HG03095 (cell line): ENCODE results near the gene WFDC5.
"Not testable (repeated sequence)": the region's sequence is repeated elsewhere in the genome, so short reads cannot be mapped to it uniquely, and the experiment has no call there.

Experiments used
- ATAC-seq: cut with Tn5 transposase; IDR thresholded peaks from one replicate; pipeline ENCODE4 v1.9.1; 2021; ENCODE audit warnings: moderate library complexity; ENCODE audit not compliant: unreplicated experiment

Gene WFDC5

GRCh38 chr20:45090481-45090880, 24.5 kb downstream of the WFDC5 start:
- no peak for ATAC-seq

GRCh38 chr20:45088247-45088646, 26.7 kb downstream of the WFDC5 start:
- ATAC-seq, result no peak

GRCh38 chr20:45087814-45088213, 27.2 kb downstream of the WFDC5 start:
- ATAC-seq, result no peak

- no peak for ATAC-seq
These were observed 27.7 kb downstream of the WFDC5 start for GRCh38 chr20:45087097-45087790.

GRCh38 chr20:45085867-45086266, 29.1 kb downstream of the WFDC5 start:
- ATAC-seq, result no peak

- ATAC-seq, result no peak
These were observed 29.7 kb downstream of the WFDC5 start for GRCh38 chr20:45085289-45085688.

- no peak for ATAC-seq
These were observed 31.8 kb downstream of the WFDC5 start for GRCh38 chr20:45083127-45083526.

- ATAC-seq, result no peak
These were observed 32.5 kb downstream of the WFDC5 start for GRCh38 chr20:45082468-45082867.

- ATAC-seq, result no peak
These were observed 33.9 kb downstream of the WFDC5 start for GRCh38 chr20:45080867-45081624.

GRCh38 chr20:45077559-45077958, 37.4 kb downstream of the WFDC5 start:
- ATAC-seq, result no peak

- ATAC-seq, result no peak
These were observed 41.8 kb downstream of the WFDC5 start for GRCh38 chr20:45073221-45073620.

GRCh38 chr20:45072066-45072465, 42.9 kb downstream of the WFDC5 start:
- no peak for ATAC-seq

GRCh38 chr20:45070932-45071632, 43.9 kb downstream of the WFDC5 start:
- no peak for ATAC-seq

GRCh38 chr20:45069261-45069660, 45.7 kb downstream of the WFDC5 start:
- no peak for ATAC-seq

GRCh38 chr20:45067558-45067957, 47.4 kb downstream of the WFDC5 start:
- ATAC-seq, result no peak

GRCh38 chr20:45067087-45067486, 47.9 kb downstream of the WFDC5 start:
- ATAC-seq, result no peak

GRCh38 chr20:45066372-45066771, 48.6 kb downstream of the WFDC5 start:
- no peak for ATAC-seq

GRCh38 chr20:45064812-45065211, 50.2 kb downstream of the WFDC5 start:
- ATAC-seq, result no peak

- ATAC-seq, result not testable (repeated sequence)
These were observed 51.9 kb downstream of the WFDC5 start for GRCh38 chr20:45063107-45063506.

- no peak for ATAC-seq
These were observed 53.7 kb downstream of the WFDC5 start for GRCh38 chr20:45061244-45061643.

GRCh38 chr20:45060294-45060693, 54.7 kb downstream of the WFDC5 start:
- no peak for ATAC-seq
